Keratinocyte (primary cell): ENCODE measurements around the gene TRIM38. TPM values are rescaled to one million over a fixed set of nuclear protein-coding genes. Genes with fewer than 3 reads are reported as not detected.

Experiments used
- DNase-seq: peaks from one replicate; pipeline ENCODE4 v3.0.0-alpha.2; 2011; ENCODE audit warnings: low read depth, missing footprints, low spot score
- FAIRE-seq: peaks from 2 replicates; lab custom pipeline; 2011; peaks lifted over from hg19 to GRCh38; lab: Jason Lieb, UNC
- H2AFZ ChIP-seq: 2 replicates; pipeline ENCODE4 v1.6.0; 2012; ENCODE audit warnings: low read length, control low read depth, inconsistent platforms; ENCODE audit not compliant: control insufficient read depth
- H3K27ac ChIP-seq: 2 replicates; pipeline ENCODE4 v1.5.1; 2011; ENCODE audit warnings: low read length; ENCODE audit not compliant: control insufficient read depth, insufficient read depth
- H3K27me3 ChIP-seq: 3 replicates; pipeline ENCODE4 v1.6.0; 2011; ENCODE audit warnings: low read length; ENCODE audit not compliant: control insufficient read depth, insufficient read depth; ENCODE audit errors: extremely low read depth
- H3K36me3 ChIP-seq, 2 experiments: 2 replicates in 1 of 2; 3 replicates in 1 of 2; pipeline ENCODE4 v1.5.1; 2011; ENCODE audit warnings: low read length in 2 of 2, mild to moderate bottlenecking in 1 of 2; ENCODE audit not compliant: control insufficient read depth in 2 of 2, insufficient read depth in 2 of 2; ENCODE audit errors: extremely low read depth in 1 of 2
- H3K4me1 ChIP-seq: 3 replicates; pipeline ENCODE4 v1.5.1; 2011; ENCODE audit warnings: low read length; ENCODE audit not compliant: control insufficient read depth, insufficient read depth; ENCODE audit errors: extremely low read depth
- H3K4me2 ChIP-seq: 3 replicates; pipeline ENCODE4 v1.6.0; 2011; ENCODE audit warnings: low read depth, low read length; ENCODE audit not compliant: control insufficient read depth, insufficient read depth; ENCODE audit errors: extremely low read depth
- H3K4me3 ChIP-seq, 3 experiments: fragments of 200-600 bp in 1 of 3; sonication (generic) in 1 of 3; 2 replicates in 2 of 3; 3 replicates in 1 of 3; pipeline ENCODE4 v1.5.1; 2011 to 2016; ENCODE audit warnings: low read length in 3 of 3, mild to moderate bottlenecking in 3 of 3, control low read depth in 2 of 3, inconsistent platforms in 1 of 3, low read depth in 1 of 3, mixed read lengths in 1 of 3, mixed run types in 1 of 3, moderate library complexity in 1 of 3; ENCODE audit not compliant: control insufficient read depth in 2 of 3, insufficient read depth in 2 of 3; ENCODE audit errors: extremely low read depth in 1 of 3
- H3K79me2 ChIP-seq: 2 replicates; pipeline ENCODE4 v1.6.0; 2012; ENCODE audit warnings: low read length; ENCODE audit not compliant: control insufficient read depth, insufficient read depth
- H3K9ac ChIP-seq: 3 replicates; pipeline ENCODE4 v1.6.0; 2011; ENCODE audit warnings: low read length; ENCODE audit not compliant: control insufficient read depth, insufficient read depth; ENCODE audit errors: extremely low read depth
- H3K9me1 ChIP-seq: 3 replicates; pipeline ENCODE4 v1.6.0; 2011; ENCODE audit warnings: low read length; ENCODE audit not compliant: control insufficient read depth, insufficient read depth; ENCODE audit errors: extremely low read depth
- H3K9me3 ChIP-seq: 2 replicates; pipeline ENCODE4 v1.5.1; 2012; ENCODE audit warnings: low read depth, low read length; ENCODE audit not compliant: control insufficient read depth
- H4K20me1 ChIP-seq: 3 replicates; pipeline ENCODE4 v1.6.0; 2011; ENCODE audit warnings: low read length; ENCODE audit not compliant: control insufficient read depth, insufficient read depth; ENCODE audit errors: extremely low read depth
- EZH2 ChIP-seq: IDR thresholded peaks from one replicate; pipeline ENCODE4 v1.6.1; 2012; ENCODE audit warnings: inconsistent platforms, mild to moderate bottlenecking, low read length, moderate library complexity
- dilution Hi-C: fragments of 300-500 bp; cut with MboI; formaldehyde crosslinking; loops from one replicate; pipeline ENCODE4 v1.7.0; 2020; ENCODE audit warnings: low sequenced_read_pairs; ENCODE audit not compliant: extremely low pct_ligation_motif_present
- polyA plus RNA-seq, 5 experiments: library from polyadenylated mRNA; depleted of rRNA in 3 of 5; stranded (reverse) in 3 of 5; stranded (forward) in 1 of 5; unstranded in 1 of 5; fragments of >200 nt; gene quantifications; 1 replicate in 1 of 5; 2 replicates in 3 of 5; 3 replicates in 1 of 5; pipeline versions ENCODE4 v1.2.1 to v1.2.3, GENCODE V29; 2011 to 2012; ENCODE audit warnings: missing spikeins in 2 of 5, low read depth in 1 of 5, low replicate concordance in 1 of 5
- TF ChIP-seq, protein P1 (sequence below), 3 experiments: IDR thresholded peaks in 1 of 3; conservative IDR thresholded peaks in 1 of 3; optimal IDR thresholded peaks in 1 of 3; 2 replicates in 2 of 3; 3 replicates in 1 of 3; pipeline versions ENCODE3 to v1.5.1; 2011; ENCODE audit warnings: low read length in 3 of 3, mild to moderate bottlenecking in 3 of 3, moderate library complexity in 2 of 3, control low read depth in 1 of 3, inconsistent platforms in 1 of 3; ENCODE audit not compliant: insufficient read depth in 2 of 3; ENCODE audit errors: extremely low read depth in 1 of 3

Gene TRIM38
- polyA plus RNA-seq, 1 donor (not counting 4 experiments of a cell fraction or from before 2014, with no cell fraction given): 7.8 TPM

DNA sequence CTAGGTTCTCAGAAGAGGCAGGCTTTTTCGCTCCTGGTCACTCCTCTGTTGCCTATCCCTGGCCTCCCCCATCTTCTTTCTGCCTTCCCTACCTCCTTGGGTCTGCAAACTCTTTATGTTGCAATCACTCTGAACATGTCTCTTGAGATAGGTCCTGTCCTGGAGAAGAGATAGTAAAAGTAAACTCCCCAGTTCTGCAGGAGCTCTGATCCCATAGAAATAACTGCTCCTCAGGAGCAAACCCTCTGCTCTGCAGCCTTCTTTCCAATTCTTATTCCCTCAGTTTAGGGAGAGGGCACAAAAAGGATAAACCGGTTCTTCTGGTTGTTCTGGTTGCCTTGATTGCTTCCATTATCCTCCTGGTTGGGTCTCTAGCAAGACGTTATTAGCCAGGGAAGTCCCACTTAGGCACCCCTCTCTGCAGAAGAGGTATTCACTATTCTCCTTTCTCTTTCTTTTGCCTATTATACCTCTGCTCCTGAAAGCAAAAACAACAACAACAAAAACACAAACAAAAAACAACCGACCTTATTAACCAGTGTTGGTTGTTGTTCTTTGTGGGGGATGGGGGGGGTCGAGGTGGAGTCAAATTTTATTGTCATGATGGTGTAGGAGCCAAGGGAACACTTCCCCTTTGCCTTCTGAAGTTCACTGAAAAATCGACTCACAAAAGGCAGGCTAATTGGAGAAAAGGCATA is 973 bp downstream of the TRIM38 start:
- H3K36me3 ChIP-seq: peaks cover 10 to 17% of the 10 kb centered on the region in 2 experiments
- H4K20me1 ChIP-seq: no peaks in the 10 kb centered on the region
- peak overlapping the region; percentile 78 for H3K4me2 ChIP-seq
- H3K27ac ChIP-seq: peak overlapping the region; percentile 17
- no peaks in the 10 kb centered on the region for H3K27me3 ChIP-seq
- H3K9me3 ChIP-seq: peaks cover 4% of the 10 kb centered on the region
- DNase-seq (no peak), FAIRE-seq (no peak)
- H3K9me1 ChIP-seq: no peaks in the 10 kb centered on the region
- H2AFZ ChIP-seq: no peak overlapping the region
- TF ChIP-seq, protein P1, sequence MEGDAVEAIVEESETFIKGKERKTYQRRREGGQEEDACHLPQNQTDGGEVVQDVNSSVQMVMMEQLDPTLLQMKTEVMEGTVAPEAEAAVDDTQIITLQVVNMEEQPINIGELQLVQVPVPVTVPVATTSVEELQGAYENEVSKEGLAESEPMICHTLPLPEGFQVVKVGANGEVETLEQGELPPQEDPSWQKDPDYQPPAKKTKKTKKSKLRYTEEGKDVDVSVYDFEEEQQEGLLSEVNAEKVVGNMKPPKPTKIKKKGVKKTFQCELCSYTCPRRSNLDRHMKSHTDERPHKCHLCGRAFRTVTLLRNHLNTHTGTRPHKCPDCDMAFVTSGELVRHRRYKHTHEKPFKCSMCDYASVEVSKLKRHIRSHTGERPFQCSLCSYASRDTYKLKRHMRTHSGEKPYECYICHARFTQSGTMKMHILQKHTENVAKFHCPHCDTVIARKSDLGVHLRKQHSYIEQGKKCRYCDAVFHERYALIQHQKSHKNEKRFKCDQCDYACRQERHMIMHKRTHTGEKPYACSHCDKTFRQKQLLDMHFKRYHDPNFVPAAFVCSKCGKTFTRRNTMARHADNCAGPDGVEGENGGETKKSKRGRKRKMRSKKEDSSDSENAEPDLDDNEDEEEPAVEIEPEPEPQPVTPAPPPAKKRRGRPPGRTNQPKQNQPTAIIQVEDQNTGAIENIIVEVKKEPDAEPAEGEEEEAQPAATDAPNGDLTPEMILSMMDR (optimal IDR thresholded peaks at IDR 0.05 in 1 of 3, IDR thresholded peaks at IDR 0.05 in 1 of 3, conservative IDR thresholded peaks at IDR 0.05 in 1 of 3; ENCODE audit: extremely low read depth in 1 of 3, insufficient read depth in 2 of 3, low read length in 3 of 3): no peak
- TF ChIP-seq EZH2: no peak
- H3K4me3 ChIP-seq: peak overlapping the region; percentile 70 to 82 (median 79)
- H3K9ac ChIP-seq: peak overlapping the region; percentile 86
- dilution Hi-C loops: no loop called here
- H3K4me1 ChIP-seq: peaks cover 29% of the 10 kb centered on the region
- H3K79me2 ChIP-seq: peaks cover 20% of the 10 kb centered on the region

DNA sequence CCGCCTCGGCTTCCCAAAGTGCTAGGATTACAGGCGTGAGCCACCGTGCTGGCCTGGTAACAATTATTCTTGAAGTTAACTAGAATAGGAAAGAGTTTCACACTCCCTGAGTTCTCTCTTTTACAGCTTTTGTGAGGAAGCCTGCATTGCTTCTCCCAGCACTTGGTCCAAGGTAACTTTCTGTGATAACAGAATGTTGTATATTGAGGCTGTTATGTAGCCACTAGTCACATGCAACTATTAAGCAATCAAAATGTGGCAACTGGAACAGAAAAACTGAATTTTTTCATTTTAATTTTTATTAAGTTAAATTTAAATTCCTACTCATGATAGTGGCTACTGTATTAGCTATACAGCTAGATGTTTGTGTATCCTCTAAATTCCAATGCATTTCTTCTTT is 2.5 kb downstream of the TRIM38 start:
- H4K20me1 ChIP-seq: no peaks in the 10 kb centered on the region
- DNase-seq (no peak), FAIRE-seq (no peak)
- TF ChIP-seq, protein P1 (optimal IDR thresholded peaks at IDR 0.05 in 1 of 3, IDR thresholded peaks at IDR 0.05 in 1 of 3, conservative IDR thresholded peaks at IDR 0.05 in 1 of 3; ENCODE audit: extremely low read depth in 1 of 3, insufficient read depth in 2 of 3, low read length in 3 of 3): no peak
- TF ChIP-seq EZH2: no peak
- no peak overlapping the region for H3K4me2 ChIP-seq
- H3K9me1 ChIP-seq: no peaks in the 10 kb centered on the region
- H3K27me3 ChIP-seq: no peaks in the 10 kb centered on the region
- no peak overlapping the region for H3K9ac ChIP-seq
- H3K27ac ChIP-seq: no peak overlapping the region
- H3K36me3 ChIP-seq: peaks cover 13 to 27% of the 10 kb centered on the region in 2 experiments
- no peak overlapping the region for H2AFZ ChIP-seq
- dilution Hi-C loops: no loop called here
- no peaks in the 10 kb centered on the region for H3K9me3 ChIP-seq
- peaks cover 19% of the 10 kb centered on the region for H3K4me1 ChIP-seq
- H3K4me3 ChIP-seq: no peak overlapping the region
- H3K79me2 ChIP-seq: peaks cover 20% of the 10 kb centered on the region
